Activated CD4-positive, alpha-beta T cell treated with anti-CD3 and anti-CD28 coated beads, Interleukin-10, Interleukin-2, amounts not matched to agents 100 ng/mL and 50 ng/mL, durations not matched to agents 16 hours and 8 hours (primary cell): ENCODE results near the gene VASP.

ENCODE experiments used
- DNase-seq: peaks from one replicate; pipeline ENCODE4 v3.0.0-alpha.2; 2020

The VASP gene

DNA sequence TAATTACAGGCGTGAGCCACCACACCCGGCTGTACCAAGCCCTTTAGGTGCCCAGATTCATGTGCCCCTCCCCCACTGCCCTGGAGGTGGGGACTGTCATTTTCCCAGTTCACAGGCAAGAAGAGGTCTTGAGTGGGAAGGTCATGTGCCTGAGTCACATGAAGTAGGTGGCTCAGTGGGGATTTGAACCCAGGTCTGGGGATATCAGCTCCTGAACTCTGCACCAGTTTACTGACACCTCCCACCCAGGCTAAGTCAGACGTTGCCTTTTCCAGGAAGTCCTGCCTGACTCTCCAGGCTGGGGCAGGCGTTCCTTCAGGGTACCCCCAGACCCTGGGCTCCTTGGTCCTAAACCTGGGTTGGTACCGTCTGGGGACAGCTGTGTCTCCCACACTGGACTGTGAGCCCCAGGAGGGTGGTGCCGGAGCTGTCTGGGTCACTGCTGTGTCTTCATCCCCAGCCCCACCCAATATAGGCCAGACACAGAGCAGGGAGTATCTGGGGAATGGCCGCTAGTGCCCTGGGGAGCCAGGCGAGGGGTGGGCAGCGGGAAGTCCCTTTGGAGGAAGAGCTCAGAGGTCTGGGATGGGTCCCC, 8.6 kb downstream of the VASP start:
- DNase-seq, result no peak

GRCh38 chr19:45517238-45517637, 10.0 kb downstream of the VASP start:
- no peak for DNase-seq

GRCh38 chr19:45517641-45518468, 10.6 kb downstream of the VASP start:
- DNase-seq, result no peak

GRCh38 chr19:45518469-45518826, 11.2 kb downstream of the VASP start:
- no peak for DNase-seq

- DNase-seq, result no peak
These were observed 15.0 kb downstream of the VASP start for GRCh38 chr19:45522010-45522941.

- DNase-seq, result peak; percentile 89
These were observed 16.5 kb downstream of the VASP start for GRCh38 chr19:45523642-45524256.

GRCh38 chr19:45524575-45525129, 17.4 kb downstream of the VASP start:
- DNase-seq, result no peak

DNA sequence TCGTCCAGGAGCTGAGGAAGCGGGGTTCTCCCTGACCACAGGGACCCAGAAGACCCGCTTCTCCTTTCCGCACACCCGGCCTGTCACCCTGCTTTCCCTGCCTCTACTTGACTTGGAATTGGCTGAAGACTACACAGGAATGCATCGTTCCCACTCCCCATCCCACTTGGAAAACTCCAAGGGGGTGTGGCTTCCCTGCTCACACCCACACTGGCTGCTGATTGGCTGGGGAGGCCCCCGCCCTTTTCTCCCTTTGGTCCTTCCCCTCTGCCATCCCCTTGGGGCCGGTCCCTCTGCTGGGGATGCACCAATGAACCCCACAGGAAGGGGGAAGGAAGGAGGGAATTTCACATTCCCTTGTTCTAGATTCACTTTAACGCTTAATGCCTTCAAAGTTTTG, 18.9 kb downstream of the VASP start:
- peak; percentile 25 for DNase-seq

GRCh38 chr19:45526971-45527370, 19.7 kb downstream of the VASP start:
- DNase-seq, result no peak

- DNase-seq, result no peak
These were observed 20.5 kb downstream of the VASP start for GRCh38 chr19:45527731-45528130.

GRCh38 chr19:45528149-45528743, 21.0 kb downstream of the VASP start:
- DNase-seq, result no peak

- DNase-seq, result no peak
These were observed 21.6 kb downstream of the VASP start for GRCh38 chr19:45528744-45529419.

DNA sequence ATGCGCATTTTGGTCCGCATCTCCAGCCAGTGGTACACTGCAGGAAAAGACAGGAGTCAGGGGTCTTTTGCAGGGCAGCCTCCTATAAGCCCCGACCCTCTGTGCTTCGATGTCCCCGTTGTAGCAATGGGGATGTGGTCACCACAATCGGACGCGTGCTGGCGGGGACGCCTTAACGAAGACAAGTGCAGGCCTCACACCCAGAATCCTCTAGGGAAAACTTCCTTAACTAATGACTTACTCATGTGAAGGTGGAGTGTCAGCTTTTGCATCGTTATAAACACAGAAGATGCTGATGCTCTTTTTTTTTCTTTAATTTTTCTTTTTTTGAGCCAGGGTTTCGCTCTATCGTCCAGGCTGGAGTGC, 22.1 kb downstream of the VASP start:
- no peak for DNase-seq

- DNase-seq, result no peak
These were observed 24.1 kb downstream of the VASP start for GRCh38 chr19:45531349-45531748.

DNA sequence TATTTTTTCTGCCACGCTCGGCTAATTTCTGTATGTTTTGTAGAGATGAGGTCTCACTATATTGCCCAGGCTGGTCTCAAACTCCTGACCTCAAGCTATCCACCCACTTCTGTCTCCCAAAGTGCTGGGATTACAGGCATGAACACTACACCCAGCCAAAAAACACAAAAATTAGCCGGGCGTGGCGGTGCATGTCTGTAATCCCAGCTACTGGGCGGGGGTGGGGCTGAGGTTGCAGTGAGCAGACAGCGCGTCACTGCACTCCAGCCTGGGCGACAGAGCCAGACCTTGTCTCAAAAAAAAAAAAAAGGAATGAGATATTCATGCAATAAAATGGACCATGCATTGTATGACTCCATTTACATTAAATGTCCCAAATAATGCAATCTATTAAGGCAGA, 32.2 kb downstream of the VASP start:
- DNase-seq, result no peak

- no peak for DNase-seq
These were observed 35.0 kb downstream of the VASP start for GRCh38 chr19:45542234-45542668.

GRCh38 chr19:45547211-45547770, 40.0 kb downstream of the VASP start:
- DNase-seq, result no peak

GRCh38 chr19:45547965-45548609, 40.8 kb downstream of the VASP start:
- DNase-seq, result no peak

GRCh38 chr19:45553464-45553863, 46.2 kb downstream of the VASP start:
- DNase-seq, result no peak

DNA sequence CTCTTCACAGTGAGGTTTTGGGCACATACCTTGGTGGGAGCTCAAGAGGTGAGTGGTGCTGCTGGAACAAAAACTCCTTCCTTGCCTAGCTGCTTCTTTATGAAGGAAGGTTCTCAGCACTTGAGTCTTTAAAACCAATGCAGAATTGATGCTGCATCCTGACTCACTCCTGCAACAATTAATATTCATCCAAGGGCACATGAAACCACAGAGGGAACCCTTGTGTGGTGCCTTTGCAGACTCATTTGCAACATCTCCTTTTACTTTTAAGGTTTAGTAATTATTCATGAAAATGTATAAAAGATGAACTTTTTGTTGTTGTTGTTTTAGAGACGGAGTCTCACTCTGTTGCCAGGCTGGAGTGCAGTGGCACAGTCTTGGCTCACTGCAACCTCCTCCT, 47.2 kb downstream of the VASP start:
- DNase-seq, result no peak

GRCh38 chr19:45556835-45557234, 49.6 kb downstream of the VASP start:
- no peak for DNase-seq
